Liver (tissue), 9 donors: ENCODE data around the gene CACNA1C. TPM values are rescaled to one million over a fixed set of nuclear protein-coding genes. Genes with fewer than 3 reads are reported as not detected.

Experiments used
- DNase-seq: peaks from one replicate; pipeline ENCODE4 v3.0.0-alpha.2; 2017; ENCODE audit warnings: low spot score
- H3K27ac ChIP-seq, 2 donors: one replicate each; pipeline ENCODE4 v1.7.0; 2013; ENCODE audit warnings: inconsistent platforms in 2 of 2, low read length in 2 of 2, control low read depth in 1 of 2, low read depth in 1 of 2, mild to moderate bottlenecking in 1 of 2
- H3K27me3 ChIP-seq, 4 donors: one replicate each; pipeline versions ENCODE4 v1.6.1 to v1.7.0; 2013; ENCODE audit warnings: low read length in 3 of 4, inconsistent platforms in 1 of 4, mild to moderate bottlenecking in 1 of 4, moderate library complexity in 1 of 4; ENCODE audit not compliant: control insufficient read depth in 4 of 4, insufficient read depth in 4 of 4
- H3K36me3 ChIP-seq, 4 donors: one replicate each; pipeline versions ENCODE4 v1.6.1 to v1.7.0; 2013; ENCODE audit warnings: low read length in 3 of 4, mild to moderate bottlenecking in 3 of 4, low read depth in 1 of 4, moderate library complexity in 1 of 4; ENCODE audit not compliant: control insufficient read depth in 4 of 4, insufficient read depth in 3 of 4
- H3K4me1 ChIP-seq, 4 donors: one replicate each; pipeline versions ENCODE4 v1.6.1 to v1.7.0; 2013; ENCODE audit warnings: low read length in 3 of 4, mild to moderate bottlenecking in 3 of 4, moderate library complexity in 1 of 4; ENCODE audit not compliant: control insufficient read depth in 4 of 4, insufficient read depth in 4 of 4
- H3K4me3 ChIP-seq, 3 donors: one replicate each; pipeline versions ENCODE4 v1.6.1 to v1.7.0; 2013; ENCODE audit warnings: low read length in 3 of 3, control low read depth in 1 of 3, low read depth in 1 of 3, mild to moderate bottlenecking in 1 of 3
- H3K9ac ChIP-seq, 2 donors: one replicate each; pipeline ENCODE4 v1.7.0; 2013; ENCODE audit warnings: low read length in 2 of 2, mild to moderate bottlenecking in 2 of 2, moderate library complexity in 2 of 2, control low read depth in 1 of 2, low read depth in 1 of 2
- H3K9me3 ChIP-seq, 4 donors: one replicate each; pipeline versions ENCODE4 v1.6.1 to v1.7.0; 2013; ENCODE audit warnings: low read length in 3 of 4; ENCODE audit not compliant: control insufficient read depth in 4 of 4
- ATF3 ChIP-seq: IDR thresholded peaks from 2 replicates; pipeline ENCODE4 v1.6.1; 2016; ENCODE audit warnings: antibody characterized with exemption
- CTCF ChIP-seq: fragments of 150-350 bp; IDR thresholded peaks from 2 replicates; pipeline ENCODE4 v1.5.1; 2017; ENCODE audit warnings: improper control_type of control experiment, low read depth, low read length; ENCODE audit not compliant: missing input control
- EGR1 ChIP-seq, 2 donors: IDR thresholded peaks; 2 replicates each; pipeline ENCODE4 v1.6.1; 2016 to 2018; ENCODE audit warnings: antibody characterized with exemption in 2 of 2, low read depth in 2 of 2
- FOXA1 ChIP-seq: IDR thresholded peaks from 2 replicates; pipeline ENCODE4 v1.6.1; 2016; ENCODE audit warnings: antibody characterized with exemption
- FOXA2 ChIP-seq: IDR thresholded peaks from 2 replicates; pipeline ENCODE4 v1.6.1; 2016; ENCODE audit warnings: antibody characterized with exemption
- GABPA ChIP-seq, 2 donors: IDR thresholded peaks in 1 of 2; conservative IDR thresholded peaks in 1 of 2; 2 replicates each; pipeline ENCODE4 v1.6.1; 2016; ENCODE audit warnings: antibody characterized with exemption in 2 of 2, mild to moderate bottlenecking in 1 of 2, moderate library complexity in 1 of 2
- HNF4A ChIP-seq, 2 donors: conservative IDR thresholded peaks; 2 replicates each; pipeline ENCODE4 v1.6.1; 2016; ENCODE audit warnings: antibody characterized with exemption in 2 of 2, mild to moderate bottlenecking in 2 of 2
- HNF4G ChIP-seq: IDR thresholded peaks from 2 replicates; pipeline ENCODE4 v1.6.1; 2016; ENCODE audit warnings: antibody characterized with exemption
- JUND ChIP-seq, 2 donors: IDR thresholded peaks; 2 replicates each; pipeline ENCODE4 v1.6.1; 2016; ENCODE audit warnings: antibody characterized with exemption in 2 of 2
- MAX ChIP-seq: IDR thresholded peaks from 2 replicates; pipeline ENCODE4 v1.6.1; 2016; ENCODE audit warnings: antibody characterized with exemption
- RAD21 ChIP-seq, 2 donors: IDR thresholded peaks; 2 replicates each; pipeline ENCODE4 v1.6.1; 2016; ENCODE audit warnings: antibody characterized with exemption in 2 of 2, mild to moderate bottlenecking in 2 of 2
- REST ChIP-seq: IDR thresholded peaks from 2 replicates; pipeline ENCODE4 v1.6.1; 2016; ENCODE audit warnings: antibody characterized with exemption, mild to moderate bottlenecking
- RXRA ChIP-seq, 2 donors: IDR thresholded peaks; 2 replicates each; pipeline ENCODE4 v1.6.1; 2017 to 2018; ENCODE audit warnings: antibody characterized with exemption in 2 of 2, mild to moderate bottlenecking in 1 of 2
- SP1 ChIP-seq: IDR thresholded peaks from 2 replicates; pipeline ENCODE4 v1.6.1; 2018; ENCODE audit warnings: antibody characterized with exemption, mild to moderate bottlenecking
- TAF1 ChIP-seq: conservative IDR thresholded peaks from 2 replicates; pipeline ENCODE4 v1.6.1; 2016; ENCODE audit warnings: antibody characterized with exemption, mild to moderate bottlenecking
- YY1 ChIP-seq: IDR thresholded peaks from 2 replicates; pipeline ENCODE4 v1.6.1; 2016; ENCODE audit warnings: antibody characterized with exemption, mild to moderate bottlenecking
- WGBS: extraction: QIAGEN DNeasy Blood & Tissue Kit; methylation state at CpG from one replicate; pipeline ENCODE4 v1.1.7; 2013; 5-methylcytosine and 5-hydroxymethylcytosine counted together
- polyA plus RNA-seq, 2 donors: library from polyadenylated mRNA; stranded (reverse) in 1 of 2; unstranded in 1 of 2; fragments of 200-250 nt in 1 of 2; fragments of >200 nt in 1 of 2; fragmentation: Nextera tagmentation in 1 of 2; extraction: Ambion mirVana in 1 of 2; gene quantifications; one replicate each; pipeline versions ENCODE4 v1.2.1 to v1.2.3, GENCODE V29; 2013 to 2015
- total RNA-seq, 2 donors: library from RNA; depleted of rRNA; stranded (reverse); fragments of >200 nt; gene quantifications; one replicate each; pipeline ENCODE4 v1.2.3, GENCODE V29; 2014
- donor health status: healthy.
- donor health status: healthy.
- donor health status: healthy.
- donor health status: healthy.
- donor health status: healthy.

Gene CACNA1C
- total and polyA plus RNA-seq, 4 donors = 0.23 to 1.9 (median 0.41) TPM

- Histone ChIP-seq H3K27me3 (peaks cover 0 to 4% (median 0%) of the 10 kb centered on the region in 4 donors), H3K9ac (no peak overlapping the region), H3K4me3 (no peak overlapping the region), H3K36me3 (no peaks in the 10 kb centered on the region), H3K9me3 (no peaks in the 10 kb centered on the region), H3K27ac (no peak overlapping the region), H3K4me1 (no peaks in the 10 kb centered on the region)
- TF ChIP-seq MAX (no peak), RXRA (IDR thresholded peaks at IDR 0.05) (no peak), HNF4G (no peak), REST (no peak), GABPA (IDR thresholded peaks at IDR 0.05 in 1 of 2, conservative IDR thresholded peaks at IDR 0.05 in 1 of 2) (no peak)
- 79% methylated on average over 3 of the region's 3 CpGs for WGBS
- DNase-seq = no peak
Observed at GRCh38 chr12:2328661-2329060, 275.9 kb downstream of the CACNA1C start.

- Histone ChIP-seq H3K9ac (no peak overlapping the region), H3K4me1 (no peaks in the 10 kb centered on the region), H3K4me3 (no peak overlapping the region), H3K36me3 (no peaks in the 10 kb centered on the region), H3K27me3 (peaks cover 0 to 4% (median 0%) of the 10 kb centered on the region in 4 donors), H3K27ac (no peak overlapping the region), H3K9me3 (no peaks in the 10 kb centered on the region)
- WGBS = 64% methylated on average over 7 of the region's 7 CpGs
- no peak for DNase-seq
- TF ChIP-seq RXRA (IDR thresholded peaks at IDR 0.05) = no peak
- TF ChIP-seq GABPA (IDR thresholded peaks at IDR 0.05 in 1 of 2, conservative IDR thresholded peaks at IDR 0.05 in 1 of 2) = no peak
- TF ChIP-seq HNF4G = no peak
- TF ChIP-seq SP1 = no peak
- TF ChIP-seq FOXA1 = no peak
- TF ChIP-seq RAD21 (IDR thresholded peaks at IDR 0.05) = no peak
- TF ChIP-seq CTCF = no peak
- TF ChIP-seq MAX = no peak
- TF ChIP-seq TAF1 = no peak
- TF ChIP-seq YY1 = no peak
- TF ChIP-seq EGR1 (IDR thresholded peaks at IDR 0.05; ENCODE audit: low read depth in 2 of 2) = no peak
- TF ChIP-seq FOXA2 = no peak
- TF ChIP-seq HNF4A (conservative IDR thresholded peaks at IDR 0.05) = no peak
- no peak for TF ChIP-seq ATF3
- no peak for TF ChIP-seq REST
- no peak for TF ChIP-seq JUND (IDR thresholded peaks at IDR 0.05)
Observed at GRCh38 chr12:2329661-2330210, 276.9 kb downstream of the CACNA1C start.
